ENCODE measurements around the gene MAP2.

GRCh38 chr2:209753020-209753419 lies 329.2 kb downstream of the MAP2 start:
- TF ChIP-seq CTCF (IDR thresholded peaks at IDR 0.05) (no peak), POLR2AphosphoS5 (IDR thresholded peaks at IDR 0.05) (no peak), POLR2A (IDR thresholded peaks at IDR 0.05) (no peak)
